Parathyroid adenoma (tissue), 2 donors: Measurements from ENCODE around the gene TNPO1.

Source experiments
- H2AFZ ChIP-seq: fragments of 300-600 bp; sonication (generic); one replicate; pipeline ENCODE4 v1.7.0; 2017; ENCODE audit warnings: antibody characterized with exemption, mild to moderate bottlenecking
- H3K27ac ChIP-seq: fragments of 300-600 bp; sonication (generic); one replicate; pipeline ENCODE4 v1.7.0; 2017
- H3K27me3 ChIP-seq: fragments of 300-600 bp; sonication (generic); one replicate; pipeline ENCODE4 v1.7.0; 2017; ENCODE audit warnings: low read length; ENCODE audit not compliant: control insufficient read depth, insufficient read depth
- H3K36me3 ChIP-seq: fragments of 300-600 bp; sonication (generic); one replicate; pipeline ENCODE4 v1.7.0; 2017; ENCODE audit warnings: low read length; ENCODE audit not compliant: control insufficient read depth, insufficient read depth
- H3K4me1 ChIP-seq: fragments of 300-600 bp; sonication (generic); one replicate; pipeline ENCODE4 v1.7.0; 2017; ENCODE audit warnings: control low read depth
- H3K4me2 ChIP-seq: fragments of 300-600 bp; sonication (generic); one replicate; pipeline ENCODE4 v1.7.0; 2017; ENCODE audit warnings: low read length
- H3K4me3 ChIP-seq: fragments of 300-600 bp; sonication (generic); one replicate; pipeline ENCODE4 v1.7.0; 2017; ENCODE audit warnings: low read depth, low read length
- H3K79me2 ChIP-seq: fragments of 300-600 bp; sonication (generic); one replicate; pipeline ENCODE4 v1.7.0; 2017; ENCODE audit warnings: control low read depth
- H3K9ac ChIP-seq: fragments of 300-600 bp; sonication (generic); one replicate; pipeline ENCODE4 v1.7.0; 2017; ENCODE audit warnings: mild to moderate bottlenecking
- H3K9me3 ChIP-seq: fragments of 300-600 bp; sonication (generic); one replicate; pipeline ENCODE4 v1.7.0; 2017; ENCODE audit warnings: low read length; ENCODE audit not compliant: control insufficient read depth
- TF ChIP-seq, protein P1 (sequence below): fragments of 300-600 bp; sonication (generic); IDR thresholded peaks from one replicate; pipeline ENCODE4 v1.7.0; 2017; ENCODE audit warnings: antibody characterized with exemption, mild to moderate bottlenecking
- donor health status: primary hyperparathyroidism.

TNPO1 gene

GRCh38 chr5:72850113-72850512 is 33.7 kb downstream of the TNPO1 start:
- Histone ChIP-seq H3K27me3 (no peaks in the 10 kb centered on the region), H3K4me3 (no peak overlapping the region), H2AFZ (no peak overlapping the region), H3K27ac (no peak overlapping the region), H3K9ac (no peak overlapping the region), H3K36me3 (no peaks in the 10 kb centered on the region), H3K9me3 (no peaks in the 10 kb centered on the region), H3K79me2 (peaks cover 18% of the 10 kb centered on the region), H3K4me1 (peaks cover 13% of the 10 kb centered on the region), H3K4me2 (peak overlapping the region; percentile 17)
- TF ChIP-seq, protein P1, sequence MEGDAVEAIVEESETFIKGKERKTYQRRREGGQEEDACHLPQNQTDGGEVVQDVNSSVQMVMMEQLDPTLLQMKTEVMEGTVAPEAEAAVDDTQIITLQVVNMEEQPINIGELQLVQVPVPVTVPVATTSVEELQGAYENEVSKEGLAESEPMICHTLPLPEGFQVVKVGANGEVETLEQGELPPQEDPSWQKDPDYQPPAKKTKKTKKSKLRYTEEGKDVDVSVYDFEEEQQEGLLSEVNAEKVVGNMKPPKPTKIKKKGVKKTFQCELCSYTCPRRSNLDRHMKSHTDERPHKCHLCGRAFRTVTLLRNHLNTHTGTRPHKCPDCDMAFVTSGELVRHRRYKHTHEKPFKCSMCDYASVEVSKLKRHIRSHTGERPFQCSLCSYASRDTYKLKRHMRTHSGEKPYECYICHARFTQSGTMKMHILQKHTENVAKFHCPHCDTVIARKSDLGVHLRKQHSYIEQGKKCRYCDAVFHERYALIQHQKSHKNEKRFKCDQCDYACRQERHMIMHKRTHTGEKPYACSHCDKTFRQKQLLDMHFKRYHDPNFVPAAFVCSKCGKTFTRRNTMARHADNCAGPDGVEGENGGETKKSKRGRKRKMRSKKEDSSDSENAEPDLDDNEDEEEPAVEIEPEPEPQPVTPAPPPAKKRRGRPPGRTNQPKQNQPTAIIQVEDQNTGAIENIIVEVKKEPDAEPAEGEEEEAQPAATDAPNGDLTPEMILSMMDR = no peak

GRCh38 chr5:72852356-72852755 is 35.9 kb downstream of the TNPO1 start:
- H3K27ac ChIP-seq = no peak overlapping the region
- H2AFZ ChIP-seq = no peak overlapping the region
- H3K9me3 ChIP-seq = no peaks in the 10 kb centered on the region
- no peaks in the 10 kb centered on the region for H3K36me3 ChIP-seq
- peaks cover 10% of the 10 kb centered on the region for H3K4me1 ChIP-seq
- H3K9ac ChIP-seq = no peak overlapping the region
- TF ChIP-seq, protein P1 = no peak
- H3K4me2 ChIP-seq = no peak overlapping the region
- peaks cover 25% of the 10 kb centered on the region for H3K79me2 ChIP-seq
- no peaks in the 10 kb centered on the region for H3K27me3 ChIP-seq
- H3K4me3 ChIP-seq = no peak overlapping the region

- Histone ChIP-seq H3K36me3 (no peaks in the 10 kb centered on the region), H3K4me1 (peaks cover 5% of the 10 kb centered on the region), H3K4me2 (no peak overlapping the region), H3K79me2 (peaks cover 23% of the 10 kb centered on the region), H3K9ac (no peak overlapping the region), H2AFZ (no peak overlapping the region), H3K27me3 (no peaks in the 10 kb centered on the region), H3K4me3 (no peak overlapping the region), H3K27ac (no peak overlapping the region), H3K9me3 (no peaks in the 10 kb centered on the region)
- TF ChIP-seq, protein P1 = no peak
Observed at GRCh38 chr5:72854419-72854818, 38.0 kb downstream of the TNPO1 start.

DNA sequence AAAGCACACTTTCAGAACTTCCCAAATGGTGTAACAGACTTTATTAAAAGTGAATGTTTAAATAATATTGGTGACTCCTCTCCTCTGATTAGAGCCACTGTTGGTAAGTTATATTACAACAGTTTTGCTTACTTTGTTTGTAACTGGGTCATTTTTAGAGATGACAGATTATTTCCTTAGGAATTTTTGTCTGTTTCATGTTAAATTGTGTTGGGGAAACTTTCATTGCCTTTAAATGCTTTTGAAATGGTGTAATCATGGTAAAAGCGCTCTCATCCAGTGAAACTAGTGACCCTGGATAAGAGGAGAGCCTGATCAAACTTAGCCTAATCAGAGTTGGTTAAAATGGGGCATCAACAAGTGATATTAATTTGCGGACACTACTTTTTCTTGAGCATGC is 39.4 kb downstream of the TNPO1 start:
- no peak overlapping the region for H3K9ac ChIP-seq
- H3K79me2 ChIP-seq = peaks cover 21% of the 10 kb centered on the region
- H3K4me2 ChIP-seq = no peak overlapping the region
- TF ChIP-seq, protein P1 = no peak
- H2AFZ ChIP-seq = no peak overlapping the region
- H3K36me3 ChIP-seq = no peaks in the 10 kb centered on the region
- no peak overlapping the region for H3K4me3 ChIP-seq
- H3K27ac ChIP-seq = no peak overlapping the region
- H3K9me3 ChIP-seq = no peaks in the 10 kb centered on the region
- H3K4me1 ChIP-seq = peaks cover 3% of the 10 kb centered on the region
- no peaks in the 10 kb centered on the region for H3K27me3 ChIP-seq

DNA sequence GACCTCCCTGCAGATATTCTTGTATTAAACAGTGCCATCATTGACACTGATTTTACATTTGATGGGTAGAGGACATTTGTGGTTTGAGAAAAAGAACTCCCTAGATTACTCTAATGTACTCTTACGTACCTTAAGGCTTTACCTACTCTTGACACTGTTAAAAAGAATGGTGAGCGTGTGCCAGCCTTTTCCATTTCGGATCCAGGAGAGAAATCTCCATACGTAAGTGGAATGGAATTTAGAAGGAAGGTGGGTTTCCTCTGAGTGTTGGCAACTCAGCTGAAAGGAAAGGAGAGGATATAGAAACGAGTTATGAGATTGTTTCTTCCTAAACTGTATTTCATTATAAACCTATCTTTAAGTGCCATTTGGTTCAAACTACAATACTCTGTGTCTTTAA is 40.9 kb downstream of the TNPO1 start:
- Histone ChIP-seq H3K79me2 (peaks cover 24% of the 10 kb centered on the region), H3K27ac (no peak overlapping the region), H2AFZ (no peak overlapping the region), H3K4me2 (no peak overlapping the region), H3K9me3 (no peaks in the 10 kb centered on the region), H3K4me3 (no peak overlapping the region), H3K4me1 (peaks cover 3% of the 10 kb centered on the region), H3K27me3 (no peaks in the 10 kb centered on the region), H3K36me3 (no peaks in the 10 kb centered on the region), H3K9ac (no peak overlapping the region)
- TF ChIP-seq, protein P1 = no peak
